H1 (cell line): ENCODE measurements around the gene ZNF433. TPM values are rescaled to one million over a fixed set of nuclear protein-coding genes. Genes with fewer than 3 reads are reported as not detected.

Experiments used
- CTCF ChIA-PET: fragments of 300-600 bp; sonication (Branson Sonifier 250); formaldehyde crosslinking; loops from one replicate; lab custom pipeline; 2021; ENCODE audit not compliant: partially characterized antibody; lab: Charles Lee
- POLR2A ChIA-PET: fragments of 300-600 bp; sonication (Branson Sonifier 250); formaldehyde crosslinking; loops from one replicate; lab custom pipeline; 2021; ENCODE audit warnings: inconsistent platforms; ENCODE audit not compliant: partially characterized antibody; lab: Charles Lee
- DNase-seq, 2 experiments: peaks; one replicate each; pipeline versions ENCODE4 v3.0.0 to v3.0.0-alpha.2; 2010 to 2022; ENCODE audit warnings: low spot score in 2 of 2, low read depth in 1 of 2, mixed read lengths in 1 of 2
- FAIRE-seq: peaks from 2 replicates; lab custom pipeline; 2011; peaks lifted over from hg19 to GRCh38; lab: Jason Lieb, UNC
- H2AFZ ChIP-seq: 2 replicates; pipeline ENCODE4 v1.8.1; 2012; ENCODE audit warnings: low read length, inconsistent platforms
- H2AK5ac ChIP-seq: 2 replicates; pipeline ENCODE4 v1.6.1; 2013; ENCODE audit warnings: low read depth, low read length
- H2BK120ac ChIP-seq: replicated peaks from 2 replicates; pipeline ENCODE3; 2013; ENCODE audit warnings: low read depth, low read length, inconsistent platforms
- H2BK12ac ChIP-seq: 2 replicates; pipeline ENCODE4 v1.6.1; 2013; ENCODE audit warnings: low read depth, low read length
- H2BK15ac ChIP-seq: 2 replicates; pipeline ENCODE4 v1.6.1; 2013; ENCODE audit warnings: low read length
- H2BK20ac ChIP-seq: 2 replicates; pipeline ENCODE4 v1.6.1; 2013; ENCODE audit warnings: low read length
- H2BK5ac ChIP-seq: 2 replicates; pipeline ENCODE4 v1.6.1; 2013; ENCODE audit warnings: low read depth, low read length
- H3K14ac ChIP-seq: 2 replicates; pipeline ENCODE4 v1.6.1; 2013; ENCODE audit warnings: inconsistent platforms; ENCODE audit not compliant: insufficient read length
- H3K18ac ChIP-seq: 2 replicates; pipeline ENCODE4 v1.6.1; 2013; ENCODE audit warnings: low read length; ENCODE audit errors: extremely low read depth
- H3K23ac ChIP-seq: 2 replicates; pipeline ENCODE4 v1.6.1; 2013; ENCODE audit warnings: inconsistent platforms; ENCODE audit not compliant: insufficient read length
- H3K23me2 ChIP-seq: 2 replicates; pipeline ENCODE4 v1.6.1; 2013; ENCODE audit warnings: low read depth, low read length
- H3K27ac ChIP-seq: 2 replicates; pipeline ENCODE4 v1.6.1; 2011; ENCODE audit warnings: low read depth, low read length, inconsistent platforms
- H3K27me3 ChIP-seq, 4 experiments: replicated peaks in 1 of 4; 1 replicate in 1 of 4; 2 replicates in 3 of 4; pipeline versions ENCODE4 v1.6.1 to v1.8.1; 2011 to 2013; ENCODE audit warnings: low read length in 3 of 4, mild to moderate bottlenecking in 3 of 4, inconsistent platforms in 2 of 4, mixed read lengths in 2 of 4, moderate library complexity in 1 of 4; ENCODE audit not compliant: control insufficient read depth in 3 of 4, insufficient read depth in 3 of 4; ENCODE audit errors: extremely low read depth in 1 of 4
- H3K36me3 ChIP-seq, 4 experiments: 2 replicates each; pipeline versions ENCODE4 v1.6.1 to v1.8.1; 2011 to 2013; ENCODE audit warnings: mild to moderate bottlenecking in 4 of 4, low read length in 3 of 4, moderate library complexity in 2 of 4, control low read depth in 1 of 4, inconsistent platforms in 1 of 4; ENCODE audit not compliant: insufficient read depth in 4 of 4, control insufficient read depth in 2 of 4
- H3K4ac ChIP-seq: replicated peaks from 2 replicates; pipeline ENCODE3; 2013; ENCODE audit warnings: low read length, low read depth, mixed read lengths, inconsistent platforms; ENCODE audit not compliant: insufficient read length
- H3K4me1 ChIP-seq, 4 experiments: replicated peaks in 1 of 4; 1 replicate in 1 of 4; 2 replicates in 3 of 4; pipeline versions ENCODE4 v1.6.1 to v1.8.1; 2011 to 2013; ENCODE audit warnings: low read length in 3 of 4, inconsistent platforms in 2 of 4, mixed read lengths in 1 of 4; ENCODE audit not compliant: insufficient read depth in 4 of 4, control insufficient read depth in 3 of 4
- H3K4me2 ChIP-seq, 2 experiments: 2 replicates each; pipeline versions ENCODE4 v1.6.1 to v1.8.1; 2011 to 2013; ENCODE audit warnings: low read depth in 2 of 2, low read length in 2 of 2, control low read depth in 1 of 2, inconsistent platforms in 1 of 2, mild to moderate bottlenecking in 1 of 2; ENCODE audit not compliant: insufficient read depth in 1 of 2
- H3K4me3 ChIP-seq, 4 experiments: fragments of 200-600, 300-600 bp in 1 of 4; sonication (generic), shearing (Covaris generic), sonication (Bioruptor Twin) in 1 of 4; 2 replicates each; pipeline versions ENCODE4 v1.5.1 to v1.8.1; 2011 to 2016; ENCODE audit warnings: low read length in 4 of 4, low read depth in 3 of 4, control low read depth in 2 of 4, inconsistent platforms in 2 of 4, mild to moderate bottlenecking in 2 of 4, mixed read lengths in 1 of 4, moderate library complexity in 1 of 4; ENCODE audit not compliant: insufficient read depth in 2 of 4; ENCODE audit errors: extremely low read depth in 1 of 4
- H3K56ac ChIP-seq: replicated peaks from 2 replicates; pipeline ENCODE3; 2013; ENCODE audit warnings: low read depth, mild to moderate bottlenecking, mixed read lengths, low read length, inconsistent platforms; ENCODE audit not compliant: insufficient read length
- H3K79me1 ChIP-seq: 2 replicates; pipeline ENCODE4 v1.6.1; 2013; ENCODE audit warnings: low read depth, low read length, control low read depth
- H3K79me2 ChIP-seq, 2 experiments: 2 replicates each; pipeline versions ENCODE4 v1.6.1 to v1.8.1; 2012 to 2013; ENCODE audit warnings: low read length in 2 of 2, mild to moderate bottlenecking in 2 of 2, inconsistent platforms in 1 of 2; ENCODE audit not compliant: insufficient read depth in 2 of 2, control insufficient read depth in 1 of 2
- H3K9ac ChIP-seq, 4 experiments: replicated peaks in 1 of 4; 1 replicate in 1 of 4; 2 replicates in 3 of 4; pipeline versions ENCODE4 v1.6.1 to v1.8.1; 2011 to 2013; ENCODE audit warnings: low read depth in 3 of 4, low read length in 3 of 4, control low read depth in 2 of 4, mild to moderate bottlenecking in 2 of 4, moderate library complexity in 2 of 4, inconsistent platforms in 1 of 4; ENCODE audit errors: extremely low read depth in 1 of 4
- H3K9me3 ChIP-seq, 2 experiments: 2 replicates each; pipeline versions ENCODE4 v1.6.1 to v1.8.1; 2012 to 2013; ENCODE audit warnings: mild to moderate bottlenecking in 2 of 2, moderate library complexity in 2 of 2, control low read depth in 1 of 2, inconsistent platforms in 1 of 2, low read depth in 1 of 2, low read length in 1 of 2, mixed read lengths in 1 of 2; ENCODE audit not compliant: insufficient read depth in 2 of 2
- H4K20me1 ChIP-seq, 2 experiments: replicated peaks in 1 of 2; 2 replicates each; pipeline versions ENCODE3 to v1.8.1; 2011 to 2013; ENCODE audit warnings: inconsistent platforms in 2 of 2, low read length in 2 of 2, mild to moderate bottlenecking in 1 of 2; ENCODE audit not compliant: insufficient read depth in 2 of 2, control insufficient read depth in 1 of 2
- H4K5ac ChIP-seq: 2 replicates; pipeline ENCODE4 v1.6.1; 2013; ENCODE audit warnings: low read length, low read depth, mixed read lengths, inconsistent platforms; ENCODE audit not compliant: insufficient read length
- H4K8ac ChIP-seq: 2 replicates; pipeline ENCODE4 v1.8.0; 2013; ENCODE audit warnings: mild to moderate bottlenecking, moderate library complexity, low read length, inconsistent platforms; ENCODE audit not compliant: insufficient read depth; ENCODE audit errors: extremely low read depth
- H4K91ac ChIP-seq: replicated peaks from 2 replicates; pipeline ENCODE3; 2013; ENCODE audit warnings: low read length, mixed read lengths, inconsistent platforms; ENCODE audit not compliant: insufficient read length
- ATF3 ChIP-seq: IDR thresholded peaks from 2 replicates; pipeline ENCODE4 v1.6.1; 2011; ENCODE audit warnings: low read depth, mild to moderate bottlenecking, low read length; ENCODE audit not compliant: insufficient read depth
- CBX5 ChIP-seq: fragments of 300-800, 300-1000 bp; sonication (generic); IDR thresholded peaks from 2 replicates; pipeline ENCODE4 v1.7.1; 2016; ENCODE audit warnings: antibody characterized with exemption, low read length, low read depth
- WGBS, 2 experiments: shearing (Covaris generic) in 1 of 2; methylation state at CpG; one replicate each; pipeline versions ENCODE4 v1.1.6 to v1.1.7; 2013 to 2015; ENCODE audit warnings: low lambda C conversion rate in 2 of 2, mixed read lengths in 2 of 2, inconsistent platforms in 1 of 2, low coverage in 1 of 2, missing lambda C conversion rate in 1 of 2; ENCODE audit not compliant: insufficient replicate concordance in 2 of 2, insufficient coverage in 1 of 2, insufficient read length in 1 of 2; ENCODE audit errors: extremely low coverage in 1 of 2, missing lambda C conversion rate in 1 of 2; 5-methylcytosine and 5-hydroxymethylcytosine counted together
- polyA plus RNA-seq, 7 experiments: library from polyadenylated mRNA; depleted of rRNA in 3 of 7; stranded (reverse) in 5 of 7; unstranded in 2 of 7; fragments of >200 nt in 5 of 7; fragments of 200-250 nt in 2 of 7; gene quantifications; 1 replicate in 5 of 7; 2 replicates in 1 of 7; 4 replicates in 1 of 7; pipeline versions ENCODE4 v1.2.1 to v1.2.3, GENCODE V29; 2011 to 2013; ENCODE audit warnings: missing spikeins in 2 of 7, mixed read lengths in 2 of 7
- total RNA-seq: library from RNA; stranded (reverse); fragmentation: NEBNext Ultra II Directional; extraction: Animal tissue kit (Norgen Biotek cat#: 25700); gene quantifications from 2 replicates; pipeline ENCODE4 v1.2.1, GENCODE V29; 2021

ZNF433 gene
- total and polyA plus RNA-seq, 2 of the 8 experiments (the other 6 are each of a cell fraction or from before 2014, with no cell fraction given) = 0.68 to 1.8 TPM

GRCh38 chr19:11979527-11979926 is 56.0 kb downstream of the ZNF433 start:
- Histone ChIP-seq H3K4ac (no peak overlapping the region), H3K56ac (no peak overlapping the region), H2AK5ac (no peak overlapping the region), H3K9ac (no peak overlapping the region), H3K27ac (no peak overlapping the region), H3K4me3 (no peak overlapping the region), H3K9me3 (peaks cover 64 to 81% of the 10 kb centered on the region in 2 experiments), H3K23me2 (no peaks in the 10 kb centered on the region), H4K8ac (no peak overlapping the region; the same call in 1 of the 2 replicates), H2BK20ac (no peak overlapping the region), H3K27me3 (no peaks in the 10 kb centered on the region), H2BK15ac (no peak overlapping the region), H3K36me3 (peaks cover 0 to 14% (median 0%) of the 10 kb centered on the region in 4 experiments; a peak in 2 of 8 replicates), H2BK5ac (no peak overlapping the region), H3K79me1 (no peaks in the 10 kb centered on the region), H4K91ac (no peak overlapping the region), H3K4me1 (no peaks in the 10 kb centered on the region), H4K20me1 (no peaks in the 10 kb centered on the region), H3K18ac (no peak overlapping the region), H4K5ac (no peak overlapping the region), H3K79me2 (no peaks in the 10 kb centered on the region), H2BK120ac (no peak overlapping the region), H2AFZ (no peak overlapping the region), H3K14ac (no peak overlapping the region), H3K23ac (no peak overlapping the region), H2BK12ac (no peak overlapping the region), H3K4me2 (no peak overlapping the region)
- no peak for FAIRE-seq
- no peak for DNase-seq
- CTCF ChIA-PET = no interaction called here
- POLR2A ChIA-PET = no interaction called here
- 75% methylated on average over 4 of the region's 4 CpGs; no CpG with 5 or more reads in 1 of the 2 experiments for WGBS, 2 experiments
- TF ChIP-seq CBX5 (0 out of 2 replicates have a peak, but pooled peaks have one; percentile 39), ATF3 (no peak)
